ENCODE measurements around the gene DCC.

GRCh38 chr18:52451851-52452250 lies 111.9 kb downstream of the DCC start:
- no peak for TF ChIP-seq CTCF (conservative IDR thresholded peaks at IDR 0.05 in 1 of 2, IDR thresholded peaks at IDR 0.05 in 1 of 2; ENCODE audit: low read depth in 1 of 2, low read length in 2 of 2)
- no peak for TF ChIP-seq EZH2 (IDR thresholded peaks at IDR 0.05; ENCODE audit: low read length, missing control alignments)

All from fibroblast of lung (primary cell).